Left renal pelvis (tissue), 4 donors: ENCODE measurements around the gene LMX1B. TPM values are rescaled to one million over a fixed set of nuclear protein-coding genes. Genes with fewer than 3 reads are reported as not detected.

ENCODE experiments used
- DNase-seq, 4 donors: peaks; one replicate each; pipeline ENCODE4 v3.0.0-alpha.2; 2013; ENCODE audit warnings: low read depth in 4 of 4, low spot score in 3 of 4
- polyA plus RNA-seq, 4 donors: library from polyadenylated mRNA; unstranded; fragments of 120-200 nt; gene quantifications; one replicate each; pipeline ENCODE4 v1.2.1, GENCODE V29; 2013; ENCODE audit not compliant: insufficient read length in 4 of 4

The LMX1B gene
- polyA plus RNA-seq, 4 donors = 2.0 to 20.2 (median 16.6) TPM

DNA sequence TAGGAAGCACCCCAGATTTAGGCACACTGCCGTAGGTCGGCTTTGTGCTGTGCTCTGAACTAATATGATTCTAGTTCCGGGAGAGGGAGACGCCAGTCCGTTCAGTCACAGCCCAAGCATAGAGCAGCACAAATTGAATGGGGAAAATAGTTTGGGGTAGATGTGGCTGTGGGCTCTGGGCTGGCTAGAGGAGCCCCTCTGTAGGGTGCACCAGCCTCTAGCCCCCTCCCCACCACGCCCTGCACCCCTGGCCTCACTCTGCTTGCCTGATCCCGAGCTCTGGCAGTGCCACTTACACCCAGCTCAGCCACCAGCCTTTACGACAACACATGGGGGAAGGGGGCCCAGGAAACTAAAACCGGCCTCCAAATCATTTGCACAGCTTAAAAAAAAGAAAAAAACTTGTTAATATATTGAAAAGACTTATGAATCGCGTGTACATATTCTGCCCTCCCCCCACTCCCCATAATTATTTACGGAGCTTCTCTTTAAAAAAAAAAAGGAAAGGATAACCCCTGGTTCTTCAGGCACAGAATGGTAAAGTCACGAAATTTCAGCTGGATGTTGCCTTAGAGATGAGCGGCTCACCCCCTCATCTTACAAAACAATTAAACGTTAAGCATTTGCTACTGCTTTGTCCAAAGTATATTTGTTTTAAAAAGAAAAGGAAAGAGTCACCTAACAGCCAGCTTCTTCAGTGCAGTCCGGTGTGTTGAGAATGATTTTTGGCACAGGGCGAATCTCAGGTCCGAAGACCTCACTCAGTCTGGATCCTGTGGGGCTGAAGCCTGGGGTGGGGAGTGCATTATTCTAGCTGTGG, 3.5 kb downstream of the LMX1B start:
- DNase-seq = no peak

DNA sequence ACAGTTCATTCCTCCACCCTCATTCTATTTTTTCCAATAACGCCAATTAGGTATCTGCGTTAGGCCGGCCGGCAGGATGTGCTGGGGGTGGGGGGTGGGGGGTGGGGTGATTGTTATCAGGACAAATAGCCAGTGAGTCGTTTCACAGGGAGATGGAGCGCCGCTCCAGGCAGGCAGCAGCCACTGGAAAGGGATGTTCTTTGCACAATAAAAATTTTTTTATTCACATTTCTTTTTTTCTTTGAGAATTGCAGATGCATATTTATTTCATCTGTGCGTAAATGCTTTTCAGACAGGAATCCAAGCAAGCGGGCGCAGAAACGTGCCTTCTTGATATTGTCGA, 4.1 kb downstream of the LMX1B start:
- no peak for DNase-seq

DNA sequence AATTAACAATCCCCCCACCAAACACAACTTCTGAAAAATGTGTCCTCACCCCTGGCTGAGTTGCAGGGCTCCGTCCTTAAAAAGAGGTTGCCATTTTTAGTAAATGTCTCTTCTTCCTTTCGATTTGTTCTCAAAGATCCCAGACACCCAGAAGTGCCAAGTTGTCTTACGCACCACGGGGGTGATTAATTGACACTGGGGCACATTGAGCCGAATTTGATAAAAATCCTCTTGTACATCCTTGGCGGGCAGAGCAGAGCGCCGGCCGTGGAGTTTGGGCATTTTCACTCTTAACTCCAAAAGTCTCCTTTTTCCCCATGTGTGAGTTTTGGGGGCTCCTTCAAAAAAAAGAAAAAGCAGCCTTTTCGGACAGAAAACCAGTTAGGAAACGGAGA, 4.5 kb downstream of the LMX1B start:
- DNase-seq = no peak

DNA sequence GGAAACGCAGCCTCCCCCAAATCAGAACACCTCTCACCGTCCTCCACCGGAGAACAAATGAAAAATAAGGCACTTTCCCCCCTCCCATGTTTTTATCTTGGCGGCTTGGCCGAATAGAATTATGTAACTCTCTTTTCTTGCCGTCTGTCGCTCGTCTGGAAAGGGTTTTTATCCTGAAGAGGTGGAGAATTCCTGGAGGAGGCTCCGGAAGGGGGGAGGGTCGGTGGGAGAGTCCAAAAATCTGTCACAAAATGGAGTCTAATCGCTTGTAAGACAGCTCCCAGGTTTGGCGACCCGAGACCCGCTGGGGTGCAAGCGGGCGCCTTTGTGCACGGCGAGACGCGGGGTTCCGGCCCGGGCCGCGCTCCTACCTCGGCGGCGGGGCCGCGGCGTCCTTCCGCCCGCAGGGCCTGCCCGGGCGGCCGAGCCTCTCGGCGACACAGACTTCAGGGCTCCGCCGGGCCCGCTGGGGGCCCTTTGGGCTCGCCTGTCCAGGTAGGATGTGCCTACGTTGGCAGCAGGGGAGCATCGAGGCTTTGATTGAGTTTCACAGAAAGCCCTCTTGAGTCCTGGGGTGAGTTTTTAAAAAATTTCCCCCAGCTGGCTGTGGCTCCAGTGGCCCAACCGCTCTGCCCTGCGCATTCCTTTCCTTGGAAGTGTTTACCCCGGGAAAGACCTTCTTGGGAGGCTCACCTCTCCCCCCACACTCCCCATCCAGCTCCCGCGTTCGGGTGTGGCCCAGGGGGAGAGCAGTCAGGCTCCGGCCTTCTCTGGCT, 5.0 kb downstream of the LMX1B start:
- no peak for DNase-seq

DNA sequence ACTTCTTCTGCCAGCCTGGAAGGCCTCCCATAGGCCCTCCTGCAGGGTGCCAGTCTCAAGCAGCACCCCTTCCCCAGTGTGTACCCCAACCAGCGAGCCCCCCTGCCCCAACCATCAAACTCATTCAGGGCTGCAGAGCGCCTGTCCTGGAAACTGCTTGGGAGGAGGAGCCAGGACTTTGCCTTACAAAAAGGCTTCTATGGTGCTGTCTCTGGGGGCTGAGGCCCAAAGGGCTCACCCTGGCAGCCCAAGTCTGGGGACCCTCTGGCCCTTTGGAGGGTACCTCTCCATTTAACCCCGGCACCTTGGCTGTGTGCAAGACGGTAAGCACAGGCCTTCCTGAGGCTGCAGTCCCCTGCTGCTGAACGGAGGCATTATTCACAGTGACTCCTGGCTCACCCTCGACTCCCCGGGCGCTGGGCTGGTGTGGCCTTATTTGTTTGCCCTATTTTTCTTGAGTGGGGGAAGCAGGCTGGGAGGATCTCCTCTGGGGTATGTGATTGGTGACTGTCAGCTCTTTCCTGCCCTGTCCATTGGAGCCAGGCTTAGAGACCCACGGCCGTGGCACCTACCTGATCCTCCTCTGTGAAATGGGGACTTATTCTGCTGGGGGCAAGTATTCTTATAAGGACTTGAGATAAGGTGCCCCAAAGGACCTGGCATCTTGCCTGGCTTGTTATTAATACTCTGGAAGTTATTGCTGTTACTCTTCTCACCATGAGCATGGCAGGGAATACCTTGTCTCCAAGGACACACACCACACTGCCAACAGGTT, 5.8 kb downstream of the LMX1B start:
- DNase-seq = no peak

DNA sequence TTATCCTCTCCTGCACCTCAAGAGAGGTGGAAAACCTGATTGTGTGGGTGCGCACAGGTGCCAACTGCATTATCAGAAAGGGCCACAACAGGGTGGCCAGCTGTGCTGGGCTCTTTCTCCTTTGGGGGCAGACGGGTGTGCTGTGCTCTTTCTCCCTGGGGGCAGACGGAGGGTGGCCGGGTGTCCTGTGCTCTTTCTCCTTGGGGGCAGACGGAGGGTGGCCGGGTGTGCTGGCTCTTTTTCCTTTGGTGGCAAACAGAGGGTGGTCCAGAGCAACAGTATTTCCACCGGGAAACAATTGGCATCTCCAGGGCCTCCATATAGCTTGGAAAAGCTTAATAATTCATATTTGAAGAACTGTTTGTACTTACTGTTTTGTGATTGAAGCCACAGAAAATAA, 6.8 kb downstream of the LMX1B start:
- no peak for DNase-seq

DNA sequence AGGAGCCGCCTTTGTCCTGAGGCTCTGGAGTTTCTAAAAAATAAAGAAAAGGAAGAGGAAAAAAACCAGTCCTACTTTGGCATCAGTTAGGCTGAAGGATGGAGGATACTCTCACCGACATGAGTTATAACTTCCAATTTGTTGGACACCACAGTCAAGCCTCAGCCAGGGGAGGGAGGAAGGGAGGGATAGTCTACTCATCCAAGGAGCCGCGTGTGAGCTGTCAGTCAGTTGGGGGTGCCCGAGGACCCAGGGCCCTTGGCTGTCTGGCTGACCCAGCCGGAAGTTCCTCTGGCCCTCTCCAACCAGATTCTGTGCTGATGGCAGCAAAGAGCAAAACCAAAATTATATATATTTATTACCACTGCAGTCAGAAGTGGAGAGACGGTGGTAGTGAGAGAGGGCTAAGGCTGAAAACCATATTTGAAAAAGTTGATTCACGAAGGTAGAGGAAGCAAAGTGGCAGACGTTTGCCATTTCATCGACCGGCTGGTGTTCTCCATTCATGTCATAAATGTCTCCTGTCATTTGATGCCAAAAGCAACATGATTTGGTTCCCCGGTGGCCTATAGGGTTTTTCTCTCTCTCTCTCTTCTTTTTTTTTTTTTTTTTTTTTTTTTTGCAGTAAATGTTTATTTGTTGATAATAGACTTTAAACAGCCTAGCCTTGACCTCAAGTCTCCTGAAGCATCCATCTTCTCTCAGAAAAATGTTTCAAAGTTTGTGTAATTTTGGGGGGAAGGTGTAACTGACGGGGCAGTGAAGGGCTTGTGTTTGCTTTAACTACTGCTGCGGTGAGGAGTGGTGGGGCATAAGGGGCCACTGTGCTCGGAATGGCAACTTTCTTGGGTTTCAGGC, 7.6 kb downstream of the LMX1B start:
- DNase-seq = no peak

DNA sequence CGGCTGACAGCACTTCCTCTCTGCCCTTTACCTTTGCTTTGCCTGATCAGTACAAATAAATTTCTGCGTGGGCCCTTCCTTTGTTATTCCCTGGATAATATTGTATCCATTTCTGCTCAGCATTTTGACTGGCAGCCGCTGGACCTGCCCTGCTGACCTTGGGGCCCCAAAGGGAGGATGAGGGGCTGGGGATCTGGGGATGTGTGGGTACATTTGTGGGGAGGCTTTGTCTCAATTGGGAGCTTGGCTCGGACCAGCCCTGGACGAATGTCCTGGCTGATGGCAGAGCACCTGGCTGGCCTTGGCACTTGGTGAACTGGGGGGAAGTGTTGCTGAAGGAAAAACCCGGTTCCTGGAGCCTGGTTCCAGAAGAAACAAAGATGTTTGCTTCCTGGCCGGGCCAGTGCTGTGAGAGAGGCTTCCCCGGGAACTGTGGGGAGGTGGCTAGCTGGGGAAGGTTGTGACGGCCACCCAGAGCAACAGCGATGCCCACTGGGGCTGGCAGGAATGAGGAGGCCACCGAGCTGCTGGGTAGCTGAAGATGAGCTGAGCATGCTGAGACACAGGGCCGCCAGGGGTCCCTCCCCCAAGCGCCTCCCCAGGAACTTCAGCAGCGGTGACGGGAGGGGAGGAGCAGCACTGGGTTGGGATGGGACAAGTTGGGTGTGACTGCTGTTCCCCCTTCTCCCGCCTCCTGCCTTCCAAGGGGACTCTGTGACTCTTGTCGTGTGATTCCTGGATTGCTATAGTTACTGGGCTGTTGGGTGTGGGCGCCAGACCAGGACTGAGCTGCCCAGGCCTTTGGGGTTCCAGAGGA, 8.4 kb downstream of the LMX1B start:
- no peak for DNase-seq

DNA sequence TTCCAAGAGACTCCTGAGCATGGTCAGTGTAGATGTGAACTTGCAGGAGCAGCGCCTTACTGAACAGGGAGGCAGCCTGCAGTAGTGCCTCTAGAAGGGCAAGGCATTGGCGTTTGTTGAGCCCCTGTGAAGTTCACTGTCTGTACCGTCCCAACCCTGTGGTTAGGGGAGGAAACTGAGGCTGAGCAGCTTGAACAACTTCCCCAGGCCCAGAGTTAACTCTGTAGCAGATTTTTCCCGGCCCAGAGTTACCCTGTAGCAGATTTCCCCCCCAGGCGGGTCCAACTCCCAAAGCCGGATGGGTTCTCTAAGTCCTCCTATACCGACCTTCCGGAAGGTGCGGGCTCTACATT, 9.6 kb downstream of the LMX1B start:
- no peak for DNase-seq

DNA sequence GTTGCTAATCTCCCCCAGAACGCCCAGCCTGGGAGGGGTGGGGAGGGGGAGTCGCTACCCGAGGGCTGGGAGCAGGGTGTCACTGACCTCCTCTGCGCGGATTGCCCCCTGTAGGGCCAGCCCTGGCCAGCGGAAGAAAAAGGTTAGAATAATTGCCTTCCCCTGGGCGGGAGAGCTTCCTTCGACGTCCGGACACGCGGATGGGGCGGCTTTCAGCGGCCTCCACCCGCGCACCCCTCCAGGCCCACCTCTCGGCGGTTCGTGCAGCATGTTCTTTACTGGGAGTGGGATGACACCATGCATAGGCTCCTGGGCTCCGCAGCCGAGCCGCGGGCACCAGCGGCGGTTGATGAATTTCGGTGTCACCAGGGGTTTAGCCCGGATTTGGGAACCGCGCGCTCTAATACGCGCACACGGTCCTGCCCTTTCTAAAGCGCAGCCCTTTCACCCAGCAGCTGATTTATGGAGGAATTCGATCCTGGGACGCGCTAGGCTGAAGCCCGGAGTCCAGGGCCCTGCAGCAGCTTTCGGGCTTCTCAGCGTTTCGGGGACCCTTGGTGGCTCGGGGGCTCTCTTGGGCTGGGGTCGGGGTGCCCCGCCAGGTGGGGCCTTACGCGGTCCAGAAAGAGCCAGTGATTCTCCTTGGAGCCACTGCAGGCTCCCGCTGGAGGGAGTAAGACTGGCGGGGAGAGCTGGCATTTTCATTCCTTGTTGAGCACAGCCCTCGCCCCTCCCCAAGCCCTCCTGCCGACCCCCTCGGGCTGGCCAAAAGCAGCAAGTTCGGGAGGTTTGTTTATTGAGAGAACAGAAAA, 10.1 kb downstream of the LMX1B start:
- no peak for DNase-seq

DNA sequence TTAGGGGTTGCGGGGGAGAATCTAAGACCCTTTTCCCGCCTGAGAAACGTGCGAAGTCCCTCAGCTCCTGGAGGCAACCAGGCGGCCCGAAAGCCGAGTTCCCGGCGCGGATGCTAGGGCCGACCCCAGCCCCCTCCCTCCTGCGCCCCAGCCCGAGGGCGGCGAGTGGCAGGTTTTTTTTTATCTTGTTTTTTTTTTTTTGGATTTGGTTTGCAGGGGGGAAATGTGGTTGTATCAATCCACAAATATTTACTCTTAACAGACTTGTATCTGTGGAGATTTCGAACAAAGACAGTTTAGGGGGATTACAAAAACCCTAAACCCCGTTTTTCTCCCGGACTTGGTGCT, 10.7 kb downstream of the LMX1B start:
- DNase-seq = no peak

DNA sequence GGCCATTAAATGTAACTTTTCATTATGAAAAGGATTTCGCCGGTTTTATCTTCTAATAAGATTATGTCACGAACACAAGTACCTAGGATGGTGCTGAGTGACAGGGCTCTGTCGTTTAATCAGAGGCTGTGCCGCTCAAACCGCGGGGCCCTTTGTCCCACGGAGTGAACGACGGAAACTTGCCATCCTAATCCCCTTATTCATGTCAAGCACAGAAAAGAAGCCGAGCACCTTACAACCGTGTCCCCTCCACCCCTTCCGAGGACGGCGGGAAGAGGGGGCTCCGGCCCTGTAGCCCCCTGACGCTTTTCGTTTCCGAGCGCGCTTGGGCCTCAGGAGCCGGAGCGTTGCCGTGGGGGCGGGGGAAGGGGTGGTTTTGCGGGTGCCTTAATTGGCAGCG, 11.2 kb downstream of the LMX1B start:
- no peak for DNase-seq

DNA sequence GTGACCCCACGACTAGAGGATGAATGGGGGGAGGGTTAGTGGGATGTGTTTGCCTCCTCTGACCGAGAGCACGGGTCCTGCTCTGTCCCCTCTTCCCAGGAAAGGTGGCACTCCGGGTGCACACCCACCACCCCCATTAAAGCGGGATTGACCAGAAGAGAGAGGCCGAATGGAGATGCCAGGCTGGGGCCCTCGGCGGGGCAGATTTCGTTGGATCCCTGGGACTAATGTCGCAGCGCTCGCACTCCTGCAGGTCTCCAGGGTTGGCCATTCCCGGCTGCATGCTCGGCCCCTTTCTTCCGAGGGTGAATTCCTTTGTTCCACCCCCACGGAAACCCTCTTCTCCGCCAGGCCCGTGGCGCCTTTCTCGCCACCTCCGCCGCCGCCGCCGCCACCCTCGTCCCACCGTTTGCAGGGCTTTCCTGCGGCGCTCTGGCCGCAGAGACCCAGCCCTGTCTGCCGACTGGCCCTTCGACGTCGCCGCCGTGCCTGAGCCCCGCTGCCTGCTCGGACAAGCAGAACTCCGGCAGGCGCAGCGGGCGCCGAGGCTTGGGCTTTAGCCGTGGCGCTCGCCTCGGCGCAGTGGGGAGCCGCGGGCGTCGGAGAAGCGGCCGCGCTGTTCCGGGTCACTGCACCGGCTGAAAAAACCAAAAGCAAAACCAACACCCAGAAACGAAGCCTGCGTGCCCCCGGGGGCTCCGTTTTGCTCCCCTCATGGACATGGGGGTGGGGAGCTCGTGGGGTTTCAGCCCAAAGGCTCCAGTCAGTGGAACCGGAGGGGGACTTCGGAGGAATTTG, 11.8 kb downstream of the LMX1B start:
- DNase-seq = no peak

DNA sequence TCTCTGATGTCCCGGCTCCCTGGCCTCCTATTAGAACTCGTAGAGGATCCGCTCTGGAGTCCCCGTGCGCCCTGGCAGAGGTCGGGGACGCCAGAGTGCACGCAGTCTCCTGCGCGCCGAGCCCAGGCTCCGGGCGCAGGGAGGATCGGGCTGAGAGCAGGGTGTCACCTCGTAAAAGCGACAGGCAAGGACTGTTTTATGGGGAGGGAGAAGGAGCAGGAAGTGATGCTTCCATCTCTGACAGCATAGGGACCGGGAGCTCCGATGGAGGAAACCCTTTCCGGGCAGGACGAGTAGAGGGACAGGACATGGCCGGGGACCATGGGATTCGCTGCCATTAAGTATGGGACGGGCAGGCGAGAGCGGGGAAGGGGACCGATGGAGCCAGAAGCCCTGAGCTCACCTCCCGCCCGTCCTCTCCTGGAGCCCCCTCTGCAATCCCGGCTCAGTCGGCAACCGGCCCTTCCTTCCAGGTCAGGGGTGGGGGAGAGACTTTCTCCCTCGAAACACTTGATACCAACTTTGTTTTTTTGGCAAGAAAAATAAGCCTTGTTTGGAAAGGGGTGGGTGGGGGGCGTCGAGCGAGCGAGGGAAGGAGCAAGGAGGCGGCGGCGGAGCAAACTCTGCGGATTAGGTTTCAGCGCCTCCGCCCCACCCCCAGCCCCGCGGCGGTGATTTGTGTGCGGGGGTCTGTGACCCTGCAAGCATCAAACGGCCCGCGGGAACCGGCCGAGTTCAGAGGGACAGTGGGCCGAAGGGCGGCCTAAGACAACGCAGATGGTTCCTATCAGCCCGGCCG, 12.6 kb downstream of the LMX1B start:
- peak in 1 of 4 donors; percentile 68 for DNase-seq

DNA sequence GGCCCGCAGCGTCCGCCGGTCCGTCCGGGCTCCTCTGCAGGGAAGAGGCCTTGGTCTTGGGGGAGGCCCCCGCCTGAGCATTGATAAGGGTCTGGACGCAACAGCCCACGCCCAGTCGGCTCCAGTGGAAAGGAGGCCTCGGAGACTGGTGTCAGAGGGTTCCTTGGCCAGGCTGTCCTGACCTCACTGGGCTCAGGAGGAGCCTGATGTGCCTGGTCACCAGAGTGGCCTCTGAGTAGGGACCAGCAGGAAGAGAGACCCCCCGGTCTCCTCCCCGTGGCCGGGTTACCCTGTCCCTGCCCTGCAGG, 13.2 kb downstream of the LMX1B start:
- DNase-seq = no peak

DNA sequence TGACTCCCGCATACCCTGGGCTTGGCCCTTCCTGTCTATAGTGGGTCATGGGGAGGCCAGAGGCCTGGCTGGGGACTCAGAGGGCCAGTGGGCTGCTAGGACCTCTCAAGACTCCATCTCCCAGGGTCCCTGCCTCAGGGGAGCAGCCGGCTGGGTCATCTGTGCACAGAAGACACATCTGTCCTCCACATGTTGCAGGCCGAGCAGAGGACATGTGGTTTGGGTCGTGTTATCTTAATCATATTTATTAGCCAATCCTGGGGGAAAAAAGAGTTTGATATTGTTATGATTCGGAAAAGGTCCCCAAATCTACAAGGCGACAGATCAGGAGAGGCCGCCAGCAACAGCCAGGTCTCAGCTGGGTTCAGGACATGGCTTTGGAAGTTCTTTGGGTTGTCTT, 14.4 kb downstream of the LMX1B start:
- DNase-seq = no peak

DNA sequence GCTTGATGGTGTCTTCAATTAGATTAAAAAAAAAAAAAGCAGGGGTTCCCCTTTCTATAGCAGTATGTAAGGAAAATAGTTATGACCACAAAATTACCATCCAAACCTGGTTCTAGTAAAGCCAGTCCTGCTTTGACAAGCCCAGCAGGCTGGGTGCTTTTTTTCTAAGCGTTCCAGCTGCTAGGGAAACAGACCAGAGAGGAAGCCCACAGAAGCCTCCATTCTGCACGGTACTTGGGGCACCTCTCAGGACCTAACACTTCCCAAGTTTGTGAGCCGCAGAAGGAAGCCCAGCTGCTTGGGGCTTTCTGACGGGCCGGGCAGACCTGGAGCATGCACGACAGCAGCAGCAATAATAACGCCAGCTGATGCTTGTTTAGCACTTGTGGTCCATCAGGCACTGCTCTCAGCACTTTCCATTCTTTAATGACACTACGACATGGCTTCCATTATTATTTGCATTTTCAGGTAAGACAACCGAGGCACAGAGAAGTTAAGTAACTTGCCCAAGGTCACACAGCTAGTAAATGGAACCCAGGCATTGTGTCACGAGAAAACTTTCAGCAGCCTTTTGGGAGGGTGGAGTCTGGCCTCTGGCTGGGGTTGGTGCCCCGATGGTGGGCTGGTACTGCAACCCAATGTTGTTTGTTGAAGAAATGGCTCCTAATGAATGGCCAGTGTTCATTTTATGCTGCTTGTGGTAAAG, 15.4 kb downstream of the LMX1B start:
- DNase-seq = no peak
